IMR-90 (cell line): ENCODE data around the gene MTHFSD. TPM values are rescaled to one million over a fixed set of nuclear protein-coding genes. Genes with fewer than 3 reads are reported as not detected.

Experiments used
- ATAC-seq: fragments of 200-7000 bp; cut with Tn5 transposase; 2 replicates; pipeline ENCODE4 v1.9.1; 2020; ENCODE audit warnings: low read depth, mild to moderate bottlenecking, moderate library complexity
- BruUV-seq: library from RNA; stranded (reverse); fragments of 400-500 nt; replicated peaks from 2 replicates; lab custom pipeline; 2021; lab: Mats Ljungman, UMichigan
- CTCF ChIA-PET: fragments of 300-600 bp; formaldehyde crosslinking; extraction: SDS; loops from one replicate; lab custom pipeline; 2021; ENCODE audit warnings: antibody characterized with exemption; lab: Yijun Ruan, JAX
- POLR2A ChIA-PET: fragments of 300-600 bp; sonication (Branson Sonifier 250); formaldehyde crosslinking; loops from one replicate; lab custom pipeline; 2022; ENCODE audit warnings: antibody characterized with exemption; ENCODE audit not compliant: unreplicated experiment; lab: Charles Lee
- DNase-seq: peaks from one replicate; pipeline ENCODE4 v3.0.0; 2013
- H2AFZ ChIP-seq: replicated peaks from 2 replicates; pipeline ENCODE3; 2013; ENCODE audit warnings: low read length, mild to moderate bottlenecking; ENCODE audit not compliant: poor library complexity
- H2AK5ac ChIP-seq: 2 replicates; pipeline ENCODE4 v1.6.1; 2013; ENCODE audit warnings: low read depth, low read length, inconsistent platforms
- H2AK9ac ChIP-seq: replicated peaks from 2 replicates; pipeline ENCODE3; 2013; ENCODE audit warnings: mild to moderate bottlenecking, low read depth, low read length, moderate library complexity; ENCODE audit not compliant: poor library complexity
- H2BK120ac ChIP-seq: 2 replicates; pipeline ENCODE4 v1.6.1; 2013; ENCODE audit warnings: low read depth, low read length, inconsistent platforms
- H2BK15ac ChIP-seq: 3 replicates; pipeline ENCODE4 v1.6.1; 2013; ENCODE audit warnings: low read depth, low read length, inconsistent platforms
- H2BK20ac ChIP-seq: 2 replicates; pipeline ENCODE4 v1.6.1; 2013; ENCODE audit warnings: low read depth, mild to moderate bottlenecking, inconsistent platforms, low read length, moderate library complexity
- H2BK5ac ChIP-seq: 2 replicates; pipeline ENCODE4 v1.6.1; 2013; ENCODE audit warnings: mild to moderate bottlenecking, low read depth, low read length, inconsistent platforms; ENCODE audit not compliant: poor library complexity, severe bottlenecking
- H3K14ac ChIP-seq: replicated peaks from 2 replicates; pipeline ENCODE4 v1.6.1; 2013; ENCODE audit warnings: low read depth, low read length, inconsistent platforms
- H3K18ac ChIP-seq: 2 replicates; pipeline ENCODE4 v1.6.1; 2013; ENCODE audit warnings: low read depth, low read length, control low read depth
- H3K23ac ChIP-seq: 2 replicates; pipeline ENCODE4 v1.6.1; 2013; ENCODE audit warnings: low read depth, low read length, inconsistent platforms
- H3K27ac ChIP-seq: 2 replicates; pipeline ENCODE4 v1.5.1; 2013; ENCODE audit warnings: mild to moderate bottlenecking, control low read depth, low read length; ENCODE audit not compliant: insufficient read depth
- H3K27me3 ChIP-seq: 2 replicates; pipeline ENCODE4 v1.6.1; 2013; ENCODE audit warnings: low read length; ENCODE audit not compliant: control insufficient read depth, insufficient read depth
- H3K36me3 ChIP-seq: 2 replicates; pipeline ENCODE4 v1.6.1; 2013; ENCODE audit warnings: low read length, mixed read lengths; ENCODE audit not compliant: control insufficient read depth, insufficient read depth
- H3K4ac ChIP-seq: 2 replicates; pipeline ENCODE4 v1.6.1; 2013; ENCODE audit warnings: low read depth, low read length, inconsistent platforms
- H3K4me1 ChIP-seq: 2 replicates; pipeline ENCODE4 v1.6.1; 2013; ENCODE audit warnings: low read length, mixed read lengths; ENCODE audit not compliant: control insufficient read depth, insufficient read depth
- H3K4me2 ChIP-seq: 2 replicates; pipeline ENCODE4 v1.6.1; 2013; ENCODE audit warnings: low read depth, mild to moderate bottlenecking, control low read depth, low read length, moderate library complexity
- H3K4me3 ChIP-seq: 2 replicates; pipeline ENCODE4 v1.5.1; 2013; ENCODE audit warnings: low read depth, mild to moderate bottlenecking, control low read depth, low read length, moderate library complexity; ENCODE audit not compliant: insufficient read depth
- H3K56ac ChIP-seq: 2 replicates; pipeline ENCODE4 v1.6.1; 2013; ENCODE audit warnings: low read length, inconsistent platforms; ENCODE audit not compliant: insufficient read depth; ENCODE audit errors: extremely low read depth
- H3K79me1 ChIP-seq, 2 experiments: 2 replicates each; pipeline ENCODE4 v1.6.1; 2013; ENCODE audit warnings: low read length in 2 of 2, inconsistent platforms in 1 of 2, low read depth in 1 of 2
- H3K9ac ChIP-seq: 2 replicates; pipeline ENCODE4 v1.6.1; 2013; ENCODE audit warnings: low read depth, low read length, control low read depth
- H3K9me1 ChIP-seq: 2 replicates; pipeline ENCODE4 v1.6.1; 2013; ENCODE audit warnings: low read length, inconsistent platforms; ENCODE audit not compliant: insufficient read depth
- H3K9me3 ChIP-seq: 2 replicates; pipeline ENCODE4 v1.6.1; 2013; ENCODE audit warnings: low read length; ENCODE audit not compliant: control insufficient read depth, insufficient read depth
- H4K20me1 ChIP-seq: 2 replicates; pipeline ENCODE4 v1.6.1; 2013; ENCODE audit warnings: low read length, inconsistent platforms; ENCODE audit not compliant: insufficient read depth
- H4K5ac ChIP-seq: 2 replicates; pipeline ENCODE4 v1.6.1; 2013; ENCODE audit warnings: mild to moderate bottlenecking, low read depth, low read length, control low read depth
- H4K8ac ChIP-seq, 2 experiments: 2 replicates each; pipeline ENCODE4 v1.6.1; 2013; ENCODE audit warnings: low read depth in 2 of 2, low read length in 2 of 2, control low read depth in 1 of 2, inconsistent platforms in 1 of 2
- H4K91ac ChIP-seq: 2 replicates; pipeline ENCODE4 v1.6.1; 2013; ENCODE audit warnings: low read depth, low read length, inconsistent platforms; ENCODE audit not compliant: insufficient read depth
- BHLHE40 ChIP-seq: fragments of 150-350 bp; IDR thresholded peaks from 2 replicates; pipeline ENCODE4 v1.6.1; 2016; ENCODE audit warnings: mild to moderate bottlenecking, low read depth, low read length
- CEBPB ChIP-seq: IDR thresholded peaks from 2 replicates; pipeline ENCODE4 v1.6.1; 2012; ENCODE audit warnings: low read depth, low read length, improper control_type of control experiment
- CHD1 ChIP-seq: IDR thresholded peaks from 2 replicates; pipeline ENCODE4 v1.6.1; 2012; ENCODE audit warnings: low read depth, low read length, improper control_type of control experiment
- FOS ChIP-seq: fragments of 150-350 bp; IDR thresholded peaks from 2 replicates; pipeline ENCODE4 v1.6.1; 2016; ENCODE audit warnings: low read depth, low read length
- MAFK ChIP-seq: IDR thresholded peaks from 2 replicates; pipeline ENCODE4 v1.6.1; 2012; ENCODE audit warnings: low read depth, low read length, improper control_type of control experiment
- MAZ ChIP-seq: IDR thresholded peaks from 2 replicates; pipeline ENCODE4 v1.6.1; 2012; ENCODE audit warnings: low read depth, mild to moderate bottlenecking, low read length, improper control_type of control experiment, moderate library complexity, borderline replicate concordance
- MXI1 ChIP-seq: IDR thresholded peaks from 2 replicates; pipeline ENCODE4 v1.6.1; 2012; ENCODE audit warnings: low read depth, mild to moderate bottlenecking, low read length, moderate library complexity, borderline replicate concordance
- NFE2L2 ChIP-seq: fragments of 150-350 bp; IDR thresholded peaks from 2 replicates; pipeline ENCODE4 v1.6.1; 2016; ENCODE audit warnings: low read depth, mild to moderate bottlenecking, low read length
- POLR2A ChIP-seq: IDR thresholded peaks from 2 replicates; pipeline ENCODE4 v1.6.1; 2012; ENCODE audit warnings: mild to moderate bottlenecking, low read depth, low read length
- RAD21 ChIP-seq: IDR thresholded peaks from 2 replicates; pipeline ENCODE4 v1.6.1; 2012; ENCODE audit warnings: low read length, improper control_type of control experiment
- RCOR1 ChIP-seq: IDR thresholded peaks from 2 replicates; pipeline ENCODE4 v1.6.1; 2012; ENCODE audit warnings: mild to moderate bottlenecking, low read length, improper control_type of control experiment; ENCODE audit not compliant: insufficient replicate concordance
- RFX5 ChIP-seq: IDR thresholded peaks from 2 replicates; pipeline ENCODE4 v1.8.0; 2012; ENCODE audit warnings: low read depth, mild to moderate bottlenecking, low read length, moderate library complexity
- SMC3 ChIP-seq: fragments of 150-350 bp; IDR thresholded peaks from 2 replicates; pipeline ENCODE4 v1.6.1; 2016; ENCODE audit warnings: low read depth, mild to moderate bottlenecking, antibody characterized with exemption, low read length, moderate library complexity
- WGBS, 2 experiments: methylation state at CpG; one replicate each; pipeline versions ENCODE4 v1.1.5 to v1.1.7; 2013; ENCODE audit warnings: missing lambda C conversion rate in 2 of 2; ENCODE audit not compliant: insufficient read length in 1 of 2; ENCODE audit errors: extremely low coverage in 2 of 2; 5-methylcytosine and 5-hydroxymethylcytosine counted together
- dilution Hi-C: fragments of 300-500 bp; cut with HindIII; formaldehyde crosslinking; loops from one replicate; pipeline ENCODE4 v1.14.3; 2018; ENCODE audit warnings: low sequenced_read_pairs; ENCODE audit not compliant: unreplicated experiment
- in situ Hi-C: fragments of 300-500 bp; cut with MboI; formaldehyde crosslinking; loops from 3 replicates; pipeline ENCODE4 v1.14.3; 2019; ENCODE audit warnings: low sequenced_read_pairs, inconsistent platforms, mixed read lengths
- intact Hi-C: fragments of 100-400 bp; cut with micrococcal nuclease; formaldehyde crosslinking; loops from 2 replicates; pipeline ENCODE4 v1.10.0; 2022
- polyA plus RNA-seq, 3 experiments: library from polyadenylated mRNA; depleted of rRNA; stranded (reverse); fragments of >200 nt; gene quantifications; 2 replicates each; pipeline ENCODE4 v1.2.3, GENCODE V29; 2012; ENCODE audit warnings: low replicate concordance in 1 of 3
- total RNA-seq: library from RNA; depleted of rRNA; stranded (reverse); fragments of >200 nt; gene quantifications from 2 replicates; pipeline ENCODE4 v1.2.3, GENCODE V29; 2012
- TF ChIP-seq, protein P1 (sequence below): fragments of 150-350 bp; IDR thresholded peaks from 2 replicates; pipeline ENCODE4 v1.6.1; 2016; ENCODE audit warnings: low read depth, mild to moderate bottlenecking, low read length, moderate library complexity, borderline replicate concordance
- TF ChIP-seq, protein P2 (sequence below): fragments of 150-350 bp; IDR thresholded peaks from 2 replicates; pipeline ENCODE4 v1.6.1; 2017; ENCODE audit warnings: mild to moderate bottlenecking, antibody characterized with exemption, low read length, low read depth
- TF ChIP-seq, protein P3 (sequence below): conservative IDR thresholded peaks from 2 replicates; pipeline ENCODE4 v1.5.1; 2012; ENCODE audit warnings: mild to moderate bottlenecking, low read depth, low read length, improper control_type of control experiment

MTHFSD gene
- total and polyA plus RNA-seq, 2 of the 4 experiments (the other 2 are of a cell fraction): 8.2 to 16.8 TPM

DNA sequence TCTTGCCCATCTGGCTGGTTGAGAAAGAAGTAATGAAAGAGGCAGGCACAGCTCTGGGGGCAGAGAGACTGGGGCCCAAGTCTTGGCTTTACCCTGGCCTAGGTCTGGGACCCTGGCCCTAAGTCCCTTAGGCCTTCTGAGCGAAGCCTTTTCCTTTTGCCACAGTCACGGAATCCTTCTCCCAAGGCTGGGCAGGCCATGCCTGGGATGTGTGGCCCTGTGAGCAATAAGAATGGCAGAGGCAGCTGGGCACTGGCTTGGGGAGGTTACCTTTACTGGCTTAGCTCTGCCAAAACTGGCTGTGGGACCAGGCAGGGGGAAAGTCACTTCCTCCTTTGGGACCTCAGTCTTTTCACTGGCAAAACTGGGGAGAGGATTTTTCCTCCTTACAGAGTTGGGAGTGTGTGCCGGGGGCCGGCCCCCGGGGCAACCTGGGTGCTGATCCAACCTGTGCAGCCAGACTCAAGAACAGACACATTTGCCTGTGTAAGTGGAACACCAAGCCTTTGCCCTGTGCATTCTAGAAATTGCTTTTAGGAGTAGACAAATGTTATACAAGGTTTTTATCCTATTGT is 31.8 kb downstream of the MTHFSD start:
- dilution Hi-C loops (no loop called here), in situ Hi-C loops (no loop called here), intact Hi-C loops (loop anchor here (5.0 kb wide), 1 partner anchor 506 kb away; no protein-coding TSS in a partner anchor)
- no TSS peak for BruUV-seq
- TF ChIP-seq RFX5: no peak
- TF ChIP-seq, protein P1, sequence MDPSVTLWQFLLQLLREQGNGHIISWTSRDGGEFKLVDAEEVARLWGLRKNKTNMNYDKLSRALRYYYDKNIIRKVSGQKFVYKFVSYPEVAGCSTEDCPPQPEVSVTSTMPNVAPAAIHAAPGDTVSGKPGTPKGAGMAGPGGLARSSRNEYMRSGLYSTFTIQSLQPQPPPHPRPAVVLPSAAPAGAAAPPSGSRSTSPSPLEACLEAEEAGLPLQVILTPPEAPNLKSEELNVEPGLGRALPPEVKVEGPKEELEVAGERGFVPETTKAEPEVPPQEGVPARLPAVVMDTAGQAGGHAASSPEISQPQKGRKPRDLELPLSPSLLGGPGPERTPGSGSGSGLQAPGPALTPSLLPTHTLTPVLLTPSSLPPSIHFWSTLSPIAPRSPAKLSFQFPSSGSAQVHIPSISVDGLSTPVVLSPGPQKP: no peak
- no peak for TF ChIP-seq MAZ
- TF ChIP-seq FOS: no peak
- no peak for TF ChIP-seq CHD1
- TF ChIP-seq, protein P2, sequence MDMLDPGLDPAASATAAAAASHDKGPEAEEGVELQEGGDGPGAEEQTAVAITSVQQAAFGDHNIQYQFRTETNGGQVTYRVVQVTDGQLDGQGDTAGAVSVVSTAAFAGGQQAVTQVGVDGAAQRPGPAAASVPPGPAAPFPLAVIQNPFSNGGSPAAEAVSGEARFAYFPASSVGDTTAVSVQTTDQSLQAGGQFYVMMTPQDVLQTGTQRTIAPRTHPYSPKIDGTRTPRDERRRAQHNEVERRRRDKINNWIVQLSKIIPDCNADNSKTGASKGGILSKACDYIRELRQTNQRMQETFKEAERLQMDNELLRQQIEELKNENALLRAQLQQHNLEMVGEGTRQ: no peak
- TF ChIP-seq NFE2L2: no peak
- no peak for TF ChIP-seq POLR2A
- no peak for TF ChIP-seq MXI1
- TF ChIP-seq, protein P3, sequence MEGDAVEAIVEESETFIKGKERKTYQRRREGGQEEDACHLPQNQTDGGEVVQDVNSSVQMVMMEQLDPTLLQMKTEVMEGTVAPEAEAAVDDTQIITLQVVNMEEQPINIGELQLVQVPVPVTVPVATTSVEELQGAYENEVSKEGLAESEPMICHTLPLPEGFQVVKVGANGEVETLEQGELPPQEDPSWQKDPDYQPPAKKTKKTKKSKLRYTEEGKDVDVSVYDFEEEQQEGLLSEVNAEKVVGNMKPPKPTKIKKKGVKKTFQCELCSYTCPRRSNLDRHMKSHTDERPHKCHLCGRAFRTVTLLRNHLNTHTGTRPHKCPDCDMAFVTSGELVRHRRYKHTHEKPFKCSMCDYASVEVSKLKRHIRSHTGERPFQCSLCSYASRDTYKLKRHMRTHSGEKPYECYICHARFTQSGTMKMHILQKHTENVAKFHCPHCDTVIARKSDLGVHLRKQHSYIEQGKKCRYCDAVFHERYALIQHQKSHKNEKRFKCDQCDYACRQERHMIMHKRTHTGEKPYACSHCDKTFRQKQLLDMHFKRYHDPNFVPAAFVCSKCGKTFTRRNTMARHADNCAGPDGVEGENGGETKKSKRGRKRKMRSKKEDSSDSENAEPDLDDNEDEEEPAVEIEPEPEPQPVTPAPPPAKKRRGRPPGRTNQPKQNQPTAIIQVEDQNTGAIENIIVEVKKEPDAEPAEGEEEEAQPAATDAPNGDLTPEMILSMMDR: no peak
- no peak for TF ChIP-seq RCOR1
- no peak for TF ChIP-seq CEBPB
- no peak for TF ChIP-seq SMC3
- TF ChIP-seq RAD21: no peak
- TF ChIP-seq BHLHE40: no peak
- TF ChIP-seq MAFK: no peak
- Histone ChIP-seq H3K14ac (no peak overlapping the region), H2BK120ac (no peak overlapping the region), H4K91ac (no peak overlapping the region), H4K5ac (no peak overlapping the region), H4K8ac (no peak overlapping the region), H2BK15ac (no peak overlapping the region), H3K23ac (no peak overlapping the region), H3K4me2 (no peak overlapping the region), H3K36me3 (peaks cover 2% of the 10 kb centered on the region; the same call in 1 of the 2 replicates), H3K4me1 (peaks cover 3% of the 10 kb centered on the region; the same call in 1 of the 2 replicates), H3K18ac (no peak overlapping the region), H2BK5ac (no peak overlapping the region), H3K9me3 (no peaks in the 10 kb centered on the region), H2BK20ac (no peak overlapping the region), H3K56ac (no peak overlapping the region), H3K27ac (no peak overlapping the region), H4K20me1 (peaks cover 18% of the 10 kb centered on the region), H3K4ac (no peak overlapping the region), H3K79me1 (peaks cover 0 to 27% of the 10 kb centered on the region in 2 experiments; a peak in 2 of 4 replicates), H2AK9ac (no peak overlapping the region), H3K27me3 (no peaks in the 10 kb centered on the region), H3K9me1 (peaks cover 5% of the 10 kb centered on the region), H2AFZ (no peak overlapping the region), H3K4me3 (no peak overlapping the region), H2AK5ac (no peak overlapping the region), H3K9ac (no peak overlapping the region)
- ATAC-seq (no peak), DNase-seq (no peak)
- ChIA-PET CTCF (no interaction called here), POLR2A (no interaction called here)
- WGBS, 2 experiments: 100% methylated on average over 2 of the region's 5 CpGs; no CpG with 5 or more reads in 1 of the 2 experiments
